HepG2 (cell line): Measurements from ENCODE around the gene ABHD6. TPM values are rescaled to one million over a fixed set of nuclear protein-coding genes. Genes with fewer than 3 reads are reported as not detected.

Experiments
- ARNT ChIP-seq: fragments of 450-650 bp; IDR thresholded peaks from 2 replicates; pipeline ENCODE4 v1.6.1; 2017
- ARNTL ChIP-seq: sonication (generic); formaldehyde crosslinking; IDR thresholded peaks from 2 replicates; pipeline ENCODE4 v1.4.0; 2020; ENCODE audit warnings: mild to moderate bottlenecking, missing genetic modification reagents
- CREM ChIP-seq, 2 experiments: sonication (generic) in 1 of 2; formaldehyde crosslinking in 1 of 2; IDR thresholded peaks; 2 replicates each; pipeline versions ENCODE4 v1.4.0 to v1.6.1; 2016 to 2020; ENCODE audit warnings: antibody characterized with exemption in 1 of 2, mild to moderate bottlenecking in 1 of 2, missing genetic modification reagents in 1 of 2
- GLI4 ChIP-seq: sonication (generic); formaldehyde crosslinking; IDR thresholded peaks from 2 replicates; pipeline ENCODE4 v1.5.1; 2020; ENCODE audit warnings: missing genetic modification reagents, mild to moderate bottlenecking, moderate library complexity, borderline replicate concordance
- HNF4A ChIP-seq: sonication (generic); formaldehyde crosslinking; IDR thresholded peaks from 2 replicates; pipeline ENCODE4 v1.4.0; 2020; ENCODE audit warnings: missing genetic modification reagents
- HNRNPLL ChIP-seq: fragments of 200-400 bp; formaldehyde crosslinking; IDR thresholded peaks from 2 replicates; pipeline ENCODE4 v1.6.1; 2017; ENCODE audit warnings: mild to moderate bottlenecking, low read depth, low read length; ENCODE audit not compliant: poor library complexity, severe bottlenecking
- HOXA3 ChIP-seq: sonication (generic); formaldehyde crosslinking; IDR thresholded peaks from 2 replicates; pipeline ENCODE4 v1.5.0; 2020; ENCODE audit warnings: missing genetic modification reagents
- IRX3 ChIP-seq: sonication (generic); formaldehyde crosslinking; IDR thresholded peaks from 2 replicates; pipeline ENCODE4 v1.8.1; 2023; ENCODE audit warnings: mild to moderate bottlenecking, low read depth, missing genetic modification reagents, borderline replicate concordance
- JUN ChIP-seq: sonication (generic); formaldehyde crosslinking; IDR thresholded peaks from 2 replicates; pipeline ENCODE4 v1.4.0; 2020; ENCODE audit warnings: mild to moderate bottlenecking, missing genetic modification reagents
- NBN ChIP-seq: fragments of 450-650 bp; conservative IDR thresholded peaks from 2 replicates; pipeline ENCODE4 v1.6.1; 2017
- SIN3B ChIP-seq: fragments of 150-350 bp; IDR thresholded peaks from 2 replicates; pipeline ENCODE4 v1.6.1; 2014; ENCODE audit warnings: low read length
- TBX2 ChIP-seq: sonication (generic); formaldehyde crosslinking; IDR thresholded peaks from 2 replicates; pipeline ENCODE4 v1.5.0; 2020; ENCODE audit warnings: missing genetic modification reagents, mild to moderate bottlenecking, borderline replicate concordance
- ZNF567 ChIP-seq: sonication (generic); formaldehyde crosslinking; IDR thresholded peaks from 2 replicates; pipeline ENCODE4 v1.8.1; 2023; ENCODE audit warnings: mild to moderate bottlenecking, missing genetic modification reagents, borderline replicate concordance
- ZNF614 ChIP-seq: IDR thresholded peaks from 2 replicates; pipeline ENCODE4 v1.6.1; 2018; ENCODE audit warnings: missing biosample characterization, missing genetic modification reagents, inconsistent platforms, borderline replicate concordance
- ZNF615 ChIP-seq: sonication (generic); formaldehyde crosslinking; IDR thresholded peaks from 2 replicates; pipeline ENCODE4 v1.5.0; 2020; ENCODE audit warnings: mild to moderate bottlenecking, missing genetic modification reagents, borderline replicate concordance
- ZNF749 ChIP-seq: sonication (generic); formaldehyde crosslinking; IDR thresholded peaks from 2 replicates; pipeline ENCODE4 v1.8.0; 2022; ENCODE audit warnings: mild to moderate bottlenecking, missing genetic modification reagents, moderate library complexity, borderline replicate concordance
- ZNF780A ChIP-seq: sonication (generic); formaldehyde crosslinking; IDR thresholded peaks from 2 replicates; pipeline ENCODE4 v1.8.0; 2022; ENCODE audit warnings: mild to moderate bottlenecking, missing genetic modification reagents, moderate library complexity
- ZNF839 ChIP-seq: sonication (generic); formaldehyde crosslinking; IDR thresholded peaks from 2 replicates; pipeline ENCODE4 v1.4.0; 2020; ENCODE audit warnings: missing genetic modification reagents, mild to moderate bottlenecking, borderline replicate concordance
- polyA plus RNA-seq, 8 experiments: library from polyadenylated mRNA; depleted of rRNA in 3 of 8; stranded (reverse) in 7 of 8; unstranded in 1 of 8; fragments of >200 nt; fragmentation: Illumina TruSeq in 4 of 8; extraction: Trizol in 4 of 8; gene quantifications; 2 replicates each; pipeline versions ENCODE4 v1.2.1 to v1.2.3, GENCODE V29; 2011 to 2016; ENCODE audit warnings: low read depth in 4 of 8, missing spikeins in 1 of 8, mixed read lengths in 1 of 8; ENCODE audit not compliant: insufficient read depth in 1 of 8
- total RNA-seq, 5 experiments: library from RNA; depleted of rRNA; stranded (reverse); fragments of >200 nt; fragmentation: Illumina TruSeq; extraction: Trizol; gene quantifications; 2 replicates each; pipeline ENCODE4 v1.2.3, GENCODE V29; 2016; ENCODE audit warnings: low read depth in 1 of 5
- TF ChIP-seq, protein P1 (sequence below): sonication (generic); formaldehyde crosslinking; IDR thresholded peaks from 2 replicates; pipeline ENCODE4 v1.4.0; 2020; ENCODE audit warnings: missing genetic modification reagents, borderline replicate concordance
- TF ChIP-seq, protein P2 (sequence below): sonication (generic); formaldehyde crosslinking; conservative IDR thresholded peaks from 2 replicates; pipeline ENCODE4 v1.4.0; 2020; ENCODE audit warnings: missing genetic modification reagents
- TF ChIP-seq, protein P3 (sequence below): sonication (generic); formaldehyde crosslinking; IDR thresholded peaks from 2 replicates; pipeline ENCODE4 v1.4.0; 2020; ENCODE audit warnings: missing genetic modification reagents
- TF ChIP-seq, protein P4 (sequence below): sonication (generic); formaldehyde crosslinking; IDR thresholded peaks from 2 replicates; pipeline ENCODE4 v1.4.0; 2020; ENCODE audit warnings: missing genetic modification reagents
- TF ChIP-seq, protein P5 (sequence below): IDR thresholded peaks from 2 replicates; pipeline ENCODE4 v1.6.1; 2016

ABHD6 gene
- total and polyA plus RNA-seq, 2 of the 13 experiments (the other 11 are each of a cell fraction or from before 2014, with no cell fraction given), result 9.0 to 17.2 TPM

DNA sequence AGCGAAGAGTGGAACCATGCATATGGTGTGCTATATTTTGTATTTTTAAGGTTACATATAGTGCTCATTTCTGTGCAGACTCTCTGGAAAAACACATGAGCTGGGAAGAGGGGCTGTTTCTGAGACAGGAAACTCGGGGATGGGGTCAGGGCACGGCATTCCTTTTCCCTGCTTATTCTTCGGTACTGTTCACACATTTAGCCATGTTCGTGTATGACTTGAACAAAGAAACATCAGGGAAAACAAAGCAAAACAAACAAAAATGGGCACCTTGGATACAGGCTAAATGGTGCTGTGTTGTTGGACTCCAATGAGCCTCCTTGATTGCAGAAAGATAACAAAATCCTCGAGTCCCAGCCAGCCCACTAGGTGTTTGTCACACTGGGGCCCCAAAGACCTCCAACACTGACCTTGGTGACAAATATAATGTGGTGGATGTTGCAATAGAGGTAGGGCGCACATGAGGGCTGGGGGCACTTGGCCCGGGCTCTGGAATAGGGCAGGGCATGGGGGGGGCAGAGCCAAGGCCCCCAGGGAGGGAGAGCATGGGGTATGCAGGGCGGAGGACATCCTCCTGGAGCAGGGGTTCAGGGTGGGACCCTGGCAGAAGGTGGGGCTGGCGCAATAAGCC is 46.1 kb upstream of the ABHD6 start (continued):
- TF ChIP-seq CREM (IDR thresholded peaks at IDR 0.05), result peak; percentile 58; the same call in 1 of the 2 replicates
- TF ChIP-seq CREM (CRISPR knock-in tag; IDR thresholded peaks at IDR 0.05), result no peak
- TF ChIP-seq JUN (CRISPR knock-in tag), result 0 out of 2 replicates have a peak, but pooled peaks have one; percentile 53
- TF ChIP-seq, protein P1, sequence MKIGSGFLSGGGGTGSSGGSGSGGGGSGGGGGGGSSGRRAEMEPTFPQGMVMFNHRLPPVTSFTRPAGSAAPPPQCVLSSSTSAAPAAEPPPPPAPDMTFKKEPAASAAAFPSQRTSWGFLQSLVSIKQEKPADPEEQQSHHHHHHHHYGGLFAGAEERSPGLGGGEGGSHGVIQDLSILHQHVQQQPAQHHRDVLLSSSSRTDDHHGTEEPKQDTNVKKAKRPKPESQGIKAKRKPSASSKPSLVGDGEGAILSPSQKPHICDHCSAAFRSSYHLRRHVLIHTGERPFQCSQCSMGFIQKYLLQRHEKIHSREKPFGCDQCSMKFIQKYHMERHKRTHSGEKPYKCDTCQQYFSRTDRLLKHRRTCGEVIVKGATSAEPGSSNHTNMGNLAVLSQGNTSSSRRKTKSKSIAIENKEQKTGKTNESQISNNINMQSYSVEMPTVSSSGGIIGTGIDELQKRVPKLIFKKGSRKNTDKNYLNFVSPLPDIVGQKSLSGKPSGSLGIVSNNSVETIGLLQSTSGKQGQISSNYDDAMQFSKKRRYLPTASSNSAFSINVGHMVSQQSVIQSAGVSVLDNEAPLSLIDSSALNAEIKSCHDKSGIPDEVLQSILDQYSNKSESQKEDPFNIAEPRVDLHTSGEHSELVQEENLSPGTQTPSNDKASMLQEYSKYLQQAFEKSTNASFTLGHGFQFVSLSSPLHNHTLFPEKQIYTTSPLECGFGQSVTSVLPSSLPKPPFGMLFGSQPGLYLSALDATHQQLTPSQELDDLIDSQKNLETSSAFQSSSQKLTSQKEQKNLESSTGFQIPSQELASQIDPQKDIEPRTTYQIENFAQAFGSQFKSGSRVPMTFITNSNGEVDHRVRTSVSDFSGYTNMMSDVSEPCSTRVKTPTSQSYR (CRISPR knock-in tag), result peak; percentile 39; the same call in 1 of the 2 replicates
- peak; percentile 63; the same call in 1 of the 2 replicates for TF ChIP-seq ARNTL
- TF ChIP-seq IRX3 (CRISPR knock-in tag), result no peak
- no peak for TF ChIP-seq ARNT
- TF ChIP-seq TBX2 (CRISPR knock-in tag), result peak; percentile 84
- peak; percentile 65; the same call in 1 of the 2 replicates for TF ChIP-seq HNF4A
- TF ChIP-seq ZNF614 (CRISPR knock-in tag), result peak; percentile 29; the same call in 1 of the 2 replicates
- no peak for TF ChIP-seq ZNF615
- no peak for TF ChIP-seq ZNF749
- TF ChIP-seq, protein P2, sequence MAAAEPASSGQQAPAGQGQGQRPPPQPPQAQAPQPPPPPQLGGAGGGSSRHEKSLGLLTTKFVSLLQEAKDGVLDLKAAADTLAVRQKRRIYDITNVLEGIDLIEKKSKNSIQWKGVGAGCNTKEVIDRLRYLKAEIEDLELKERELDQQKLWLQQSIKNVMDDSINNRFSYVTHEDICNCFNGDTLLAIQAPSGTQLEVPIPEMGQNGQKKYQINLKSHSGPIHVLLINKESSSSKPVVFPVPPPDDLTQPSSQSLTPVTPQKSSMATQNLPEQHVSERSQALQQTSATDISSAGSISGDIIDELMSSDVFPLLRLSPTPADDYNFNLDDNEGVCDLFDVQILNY (CRISPR knock-in tag), result no peak
- no peak for TF ChIP-seq HNRNPLL
- no peak for TF ChIP-seq NBN
- TF ChIP-seq, protein P3, sequence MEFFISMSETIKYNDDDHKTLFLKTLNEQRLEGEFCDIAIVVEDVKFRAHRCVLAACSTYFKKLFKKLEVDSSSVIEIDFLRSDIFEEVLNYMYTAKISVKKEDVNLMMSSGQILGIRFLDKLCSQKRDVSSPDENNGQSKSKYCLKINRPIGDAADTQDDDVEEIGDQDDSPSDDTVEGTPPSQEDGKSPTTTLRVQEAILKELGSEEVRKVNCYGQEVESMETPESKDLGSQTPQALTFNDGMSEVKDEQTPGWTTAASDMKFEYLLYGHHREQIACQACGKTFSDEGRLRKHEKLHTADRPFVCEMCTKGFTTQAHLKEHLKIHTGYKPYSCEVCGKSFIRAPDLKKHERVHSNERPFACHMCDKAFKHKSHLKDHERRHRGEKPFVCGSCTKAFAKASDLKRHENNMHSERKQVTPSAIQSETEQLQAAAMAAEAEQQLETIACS (CRISPR knock-in tag), result no peak
- TF ChIP-seq, protein P4, sequence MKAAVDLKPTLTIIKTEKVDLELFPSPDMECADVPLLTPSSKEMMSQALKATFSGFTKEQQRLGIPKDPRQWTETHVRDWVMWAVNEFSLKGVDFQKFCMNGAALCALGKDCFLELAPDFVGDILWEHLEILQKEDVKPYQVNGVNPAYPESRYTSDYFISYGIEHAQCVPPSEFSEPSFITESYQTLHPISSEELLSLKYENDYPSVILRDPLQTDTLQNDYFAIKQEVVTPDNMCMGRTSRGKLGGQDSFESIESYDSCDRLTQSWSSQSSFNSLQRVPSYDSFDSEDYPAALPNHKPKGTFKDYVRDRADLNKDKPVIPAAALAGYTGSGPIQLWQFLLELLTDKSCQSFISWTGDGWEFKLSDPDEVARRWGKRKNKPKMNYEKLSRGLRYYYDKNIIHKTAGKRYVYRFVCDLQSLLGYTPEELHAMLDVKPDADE (CRISPR knock-in tag), result no peak
- TF ChIP-seq ZNF839 (CRISPR knock-in tag), result no peak
- TF ChIP-seq SIN3B, result no peak
- no peak for TF ChIP-seq GLI4 (CRISPR knock-in tag)
- no peak for TF ChIP-seq ZNF567
- peak; percentile 33; the same call in 1 of the 2 replicates for TF ChIP-seq HOXA3 (CRISPR knock-in tag)
- TF ChIP-seq, protein P5, sequence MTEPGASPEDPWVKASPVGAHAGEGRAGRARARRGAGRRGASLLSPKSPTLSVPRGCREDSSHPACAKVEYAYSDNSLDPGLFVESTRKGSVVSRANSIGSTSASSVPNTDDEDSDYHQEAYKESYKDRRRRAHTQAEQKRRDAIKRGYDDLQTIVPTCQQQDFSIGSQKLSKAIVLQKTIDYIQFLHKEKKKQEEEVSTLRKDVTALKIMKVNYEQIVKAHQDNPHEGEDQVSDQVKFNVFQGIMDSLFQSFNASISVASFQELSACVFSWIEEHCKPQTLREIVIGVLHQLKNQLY (CRISPR knock-in tag), result no peak
- TF ChIP-seq ZNF780A, result no peak
